T-helper 2 cell treated with Interferon-gamma antibody and Interleukin-4, amounts not matched to agents 5 μg/mL and 100 μg/mL, for 36 hours (primary cell): ENCODE measurements around the gene TBC1D3G.
"Not testable (repeated sequence)": the region's sequence is repeated elsewhere in the genome, so short reads cannot be mapped to it uniquely, and the experiment has no call there.

Experiments
- DNase-seq: peaks from one replicate; pipeline ENCODE4 v3.0.0; 2021; ENCODE audit warnings: low spot score
- H3K27ac Mint-ChIP-seq: one replicate; pipeline ENCODE4 v1.8.0; 2021; ENCODE audit warnings: mild to moderate bottlenecking, mixed read lengths
- H3K27me3 Mint-ChIP-seq: one replicate; pipeline ENCODE4 v1.8.0; 2021; ENCODE audit warnings: low read depth, mixed read lengths
- H3K36me3 Mint-ChIP-seq: one replicate; pipeline ENCODE4 v1.8.0; 2021; ENCODE audit warnings: low read depth, mixed read lengths
- H3K4me1 Mint-ChIP-seq: one replicate; pipeline ENCODE4 v1.8.0; 2021; ENCODE audit warnings: low read depth, mixed read lengths
- H3K4me3 Mint-ChIP-seq: one replicate; pipeline ENCODE4 v1.8.0; 2022; ENCODE audit warnings: mild to moderate bottlenecking, moderate library complexity, mixed read lengths
- H3K9me3 Mint-ChIP-seq: one replicate; pipeline ENCODE4 v1.8.0; 2021; ENCODE audit warnings: mixed read lengths

Gene TBC1D3G

GRCh38 chr17:36323584-36323983 lies at the start of gene TBC1D3G:
TBC1D3G (plus strand) TSS chr17:36323884; CDS start chr17:36325412, 1,528 bp downstream.
- not testable (repeated sequence) for DNase-seq, H3K4me3 Mint-ChIP-seq, H3K27me3 Mint-ChIP-seq, H3K27ac Mint-ChIP-seq, H3K36me3 Mint-ChIP-seq, H3K4me1 Mint-ChIP-seq, H3K9me3 Mint-ChIP-seq

DNA sequence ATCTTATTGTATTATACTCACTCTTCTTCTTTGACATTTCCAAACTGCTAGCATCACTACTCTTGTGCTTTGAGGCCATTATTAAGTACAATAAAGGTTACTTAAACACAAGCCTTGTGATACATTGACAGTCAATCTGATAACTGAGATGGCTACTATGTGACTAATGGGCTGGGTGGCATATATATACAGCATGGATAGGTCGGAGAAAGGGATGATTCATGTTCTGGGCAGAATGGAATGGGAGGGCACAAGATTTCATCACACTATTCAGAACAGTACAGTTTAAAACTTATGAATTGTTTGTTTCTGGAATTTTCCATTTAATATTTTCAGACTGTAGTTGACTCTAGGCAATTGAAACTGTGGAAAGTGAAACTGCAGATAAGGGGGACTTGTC lies 40.4 kb upstream of the TBC1D3G start:
- DNase-seq, H3K36me3 Mint-ChIP-seq, H3K27ac Mint-ChIP-seq, H3K4me3 Mint-ChIP-seq, H3K4me1 Mint-ChIP-seq, H3K27me3 Mint-ChIP-seq, H3K9me3 Mint-ChIP-seq: not testable (repeated sequence)

- H3K27ac Mint-ChIP-seq, H3K4me3 Mint-ChIP-seq, H3K36me3 Mint-ChIP-seq, DNase-seq, H3K9me3 Mint-ChIP-seq, H3K27me3 Mint-ChIP-seq, H3K4me1 Mint-ChIP-seq: not testable (repeated sequence)
These were observed 39.5 kb upstream of the TBC1D3G start for GRCh38 chr17:36284219-36284618.

- not testable (repeated sequence) for DNase-seq, H3K4me3 Mint-ChIP-seq, H3K27ac Mint-ChIP-seq, H3K27me3 Mint-ChIP-seq, H3K9me3 Mint-ChIP-seq, H3K36me3 Mint-ChIP-seq, H3K4me1 Mint-ChIP-seq
These were observed 33.6 kb upstream of the TBC1D3G start for GRCh38 chr17:36289965-36290612.

DNA sequence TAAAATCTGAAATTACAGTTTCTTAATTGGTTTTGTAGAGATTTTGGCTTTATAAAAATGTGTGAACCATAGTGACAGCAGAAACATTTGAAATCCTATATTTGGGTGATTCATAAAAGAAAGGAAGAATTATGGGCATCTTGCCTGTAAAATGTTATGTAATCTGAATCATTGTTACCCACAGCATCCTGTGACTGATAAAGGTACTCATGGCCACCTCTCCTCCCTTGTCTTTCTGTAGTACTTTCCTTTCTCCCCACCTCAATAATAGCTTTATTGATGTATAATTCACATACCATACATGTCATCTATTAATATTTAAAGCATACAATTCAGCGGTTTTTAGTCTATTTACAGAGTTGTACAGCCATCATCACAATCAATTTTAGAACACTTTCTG lies 28.5 kb upstream of the TBC1D3G start:
- H3K9me3 Mint-ChIP-seq, H3K4me1 Mint-ChIP-seq, H3K27me3 Mint-ChIP-seq, DNase-seq, H3K27ac Mint-ChIP-seq, H3K4me3 Mint-ChIP-seq, H3K36me3 Mint-ChIP-seq: not testable (repeated sequence)

GRCh38 chr17:36315736-36316135 lies 7.9 kb upstream of the TBC1D3G start:
- not testable (repeated sequence) for H3K9me3 Mint-ChIP-seq, H3K4me1 Mint-ChIP-seq, H3K27me3 Mint-ChIP-seq, H3K4me3 Mint-ChIP-seq, DNase-seq, H3K36me3 Mint-ChIP-seq, H3K27ac Mint-ChIP-seq

DNA sequence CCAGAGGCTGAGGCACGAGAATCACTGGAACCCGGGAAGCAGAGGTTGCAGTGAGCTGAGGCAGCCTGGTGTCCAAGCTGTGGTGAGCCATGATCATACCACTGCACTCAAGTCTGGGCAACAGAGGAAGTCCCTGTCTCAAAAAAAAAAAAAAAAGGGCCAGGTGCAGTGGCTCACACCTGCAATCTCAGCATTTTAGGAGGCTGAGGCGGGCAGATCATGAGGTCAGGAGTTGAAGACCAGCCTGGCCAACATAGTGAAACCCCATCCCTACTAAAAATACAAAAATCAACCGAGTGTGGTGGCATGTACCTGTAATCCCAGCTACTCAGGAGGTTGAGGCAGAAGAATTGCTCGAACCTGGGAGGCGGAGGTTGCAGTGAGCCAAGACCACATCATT lies 38.8 kb downstream of the TBC1D3G start:
- H3K9me3 Mint-ChIP-seq, H3K36me3 Mint-ChIP-seq, H3K4me1 Mint-ChIP-seq, H3K27me3 Mint-ChIP-seq, H3K4me3 Mint-ChIP-seq, H3K27ac Mint-ChIP-seq, DNase-seq: not testable (repeated sequence)

DNA sequence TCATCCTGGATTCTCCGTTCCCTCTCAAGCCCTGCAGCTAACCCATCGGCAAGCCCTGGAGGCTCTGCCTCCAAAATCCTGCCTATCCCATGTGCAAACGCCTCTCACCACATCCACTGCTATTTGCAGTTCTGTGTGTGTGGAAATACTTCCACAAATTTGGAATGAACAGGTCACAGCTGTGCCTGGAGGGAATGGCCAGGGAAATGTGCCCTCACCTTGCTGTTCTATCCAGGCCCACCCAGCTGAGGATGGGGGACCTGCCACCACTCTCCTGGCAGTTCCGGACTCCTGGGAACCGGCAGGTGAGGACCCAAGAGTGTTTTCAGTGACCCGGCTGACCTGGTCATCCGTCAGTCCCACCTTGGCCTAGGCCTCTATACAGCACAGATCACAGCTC lies 52.3 kb downstream of the TBC1D3G start:
- not testable (repeated sequence) for H3K27me3 Mint-ChIP-seq, H3K4me3 Mint-ChIP-seq, H3K9me3 Mint-ChIP-seq, H3K36me3 Mint-ChIP-seq, DNase-seq, H3K27ac Mint-ChIP-seq, H3K4me1 Mint-ChIP-seq
